KBM-7 (cell line): ENCODE data around the gene FAM131C.

Experiments
- DNase-seq: peaks from one replicate; pipeline ENCODE4 v3.0.0-alpha.2; 2015
- in situ Hi-C: fragments of 300-500 bp; cut with MboI; formaldehyde crosslinking; loops from 2 replicates; pipeline ENCODE4 v1.14.3; 2020; ENCODE audit warnings: low sequenced_read_pairs, low pct_unique_long_range_greater_than_20kb, mixed read lengths

Gene FAM131C

GRCh38 chr1:16073490-16074119, at the start of gene FAM131C:
FAM131C (minus strand) TSS chr1:16073651; CDS start chr1:16073442, 209 bp downstream.
- no peak for DNase-seq
- in situ Hi-C loops, result no loop called here

DNA sequence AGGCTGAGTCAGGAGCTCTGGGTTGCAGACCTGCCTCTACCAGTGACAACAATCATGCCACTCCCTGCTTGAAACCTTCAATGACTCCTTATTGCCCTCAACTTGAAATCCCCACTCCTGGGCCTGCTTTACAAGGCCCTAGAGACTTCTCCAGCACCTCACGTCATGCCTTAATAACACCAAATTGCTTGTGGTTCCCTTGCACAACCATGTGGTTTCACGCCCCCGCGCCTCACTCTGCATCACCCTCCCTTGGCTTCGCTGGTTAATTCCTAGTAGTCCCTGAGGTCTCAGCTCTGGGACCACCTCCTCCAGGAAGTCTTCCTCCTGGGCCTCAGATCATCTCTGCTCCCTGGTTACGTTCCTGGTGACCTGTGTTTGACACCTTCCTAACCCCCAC, 49.5 kb upstream of the FAM131C start:
- in situ Hi-C loops, result no loop called here
- DNase-seq, result peak; percentile 79

- in situ Hi-C loops, result no loop called here
- no peak for DNase-seq
Measured at GRCh38 chr1:16122350-16122881, 49.0 kb upstream of the FAM131C start.

GRCh38 chr1:16120940-16121410, 47.5 kb upstream of the FAM131C start:
- in situ Hi-C loops, result no loop called here
- DNase-seq, result no peak

DNA sequence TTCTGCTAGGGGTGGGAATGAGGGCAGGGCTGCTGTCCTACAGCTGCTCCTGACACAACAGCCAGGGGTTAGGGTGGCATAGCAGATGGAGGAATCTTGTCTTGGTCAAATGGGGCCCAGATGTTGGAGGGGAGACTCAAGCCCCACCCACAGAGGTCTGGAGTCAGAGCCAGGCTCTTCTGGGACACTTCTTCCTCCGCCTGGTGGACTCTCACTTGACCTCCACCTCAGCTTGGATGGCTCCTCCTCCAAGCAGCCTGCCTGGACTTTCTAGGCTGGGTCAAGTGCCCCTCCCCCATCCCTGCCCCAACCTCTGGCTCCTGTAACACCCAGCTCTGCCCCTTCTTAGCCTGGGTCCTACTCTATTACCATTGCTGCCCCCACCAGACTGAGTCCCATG, 47.0 kb upstream of the FAM131C start:
- DNase-seq, result no peak
- in situ Hi-C loops, result no loop called here

GRCh38 chr1:16119926-16120325, 46.5 kb upstream of the FAM131C start:
- in situ Hi-C loops, result no loop called here
- no peak for DNase-seq

GRCh38 chr1:16119504-16119903, 46.1 kb upstream of the FAM131C start:
- in situ Hi-C loops, result no loop called here
- no peak for DNase-seq

- DNase-seq, result no peak
- in situ Hi-C loops, result no loop called here
Measured at GRCh38 chr1:16118706-16119105, 45.3 kb upstream of the FAM131C start.

- in situ Hi-C loops, result no loop called here
- no peak for DNase-seq
Measured at GRCh38 chr1:16117936-16118335, 44.5 kb upstream of the FAM131C start.

GRCh38 chr1:16117369-16117768, 43.9 kb upstream of the FAM131C start:
- DNase-seq, result no peak
- in situ Hi-C loops, result no loop called here

DNA sequence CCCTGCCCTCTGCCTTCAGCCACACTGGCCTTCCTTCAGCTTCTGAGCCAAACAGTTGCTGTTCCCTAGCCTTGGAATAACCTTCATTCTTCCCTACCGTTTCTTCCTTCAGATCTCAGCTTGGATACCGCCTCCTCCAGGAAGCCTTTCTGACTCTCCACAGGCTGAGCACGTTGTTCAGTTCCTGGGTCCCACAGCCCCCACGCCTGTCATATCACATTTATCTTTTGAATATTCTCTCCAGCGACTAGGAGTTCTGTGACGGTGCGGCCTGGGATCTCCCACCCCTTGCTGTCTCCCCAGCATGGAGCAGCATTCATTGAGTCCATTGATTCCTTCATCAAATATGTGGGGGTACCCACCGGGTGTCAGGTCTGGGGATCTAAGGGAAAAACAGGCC, 43.2 kb upstream of the FAM131C start:
- in situ Hi-C loops, result no loop called here
- no peak for DNase-seq

GRCh38 chr1:16116002-16116401, 42.6 kb upstream of the FAM131C start:
- DNase-seq, result no peak
- in situ Hi-C loops, result no loop called here

- DNase-seq, result no peak
- in situ Hi-C loops, result no loop called here
Measured at GRCh38 chr1:16115468-16115983, 42.1 kb upstream of the FAM131C start.

- in situ Hi-C loops, result no loop called here
- DNase-seq, result no peak
Measured at GRCh38 chr1:16114527-16115467, 41.3 kb upstream of the FAM131C start.

DNA sequence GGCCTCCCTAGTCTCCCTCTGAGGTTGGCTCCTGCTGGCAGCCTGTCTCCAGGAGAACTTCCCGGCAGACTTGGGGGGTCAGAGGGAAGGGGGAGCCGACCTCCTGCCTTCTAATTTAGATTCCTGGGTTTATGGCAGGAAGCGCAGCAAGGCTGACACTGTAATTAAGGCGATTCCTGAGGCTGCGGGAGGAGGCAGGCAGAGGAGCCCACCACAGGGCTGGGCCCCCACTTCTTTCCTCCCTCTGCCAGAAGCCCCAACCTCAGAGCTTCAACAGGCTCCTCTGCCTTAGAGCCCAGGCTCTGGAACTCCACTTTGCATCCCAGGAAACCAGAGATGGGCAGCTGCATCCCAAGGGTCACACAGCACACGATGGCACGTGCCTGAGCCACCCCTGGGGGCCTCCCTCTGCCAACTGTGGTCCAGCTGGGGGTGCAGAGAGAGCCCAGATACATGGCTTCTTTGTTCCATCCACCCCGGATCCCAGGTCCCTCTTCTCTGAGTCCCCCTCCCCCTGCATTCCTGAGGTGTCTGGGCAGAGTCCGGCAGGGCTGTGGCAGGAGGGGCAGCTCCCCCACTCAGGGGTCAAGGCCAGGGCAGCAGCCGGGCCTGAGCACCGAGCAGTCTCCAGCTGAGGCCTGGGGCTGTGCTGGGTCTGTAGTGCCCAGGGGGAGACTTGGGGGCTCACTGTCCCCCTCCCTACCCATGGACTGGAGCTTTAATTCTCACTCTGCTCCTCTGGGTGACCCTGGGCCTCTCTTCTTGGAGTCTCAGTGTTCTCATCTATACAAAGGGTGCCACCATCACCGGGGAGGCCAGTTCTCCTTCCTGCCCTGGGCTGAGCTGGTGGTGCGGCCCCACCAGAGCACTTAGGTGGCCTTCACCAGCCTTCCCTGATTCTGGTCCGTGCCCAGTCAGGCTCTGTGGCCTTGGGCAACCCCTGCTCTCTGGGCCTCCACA, 39.4 kb upstream of the FAM131C start:
- no peak for DNase-seq
- in situ Hi-C loops, result no loop called here

DNA sequence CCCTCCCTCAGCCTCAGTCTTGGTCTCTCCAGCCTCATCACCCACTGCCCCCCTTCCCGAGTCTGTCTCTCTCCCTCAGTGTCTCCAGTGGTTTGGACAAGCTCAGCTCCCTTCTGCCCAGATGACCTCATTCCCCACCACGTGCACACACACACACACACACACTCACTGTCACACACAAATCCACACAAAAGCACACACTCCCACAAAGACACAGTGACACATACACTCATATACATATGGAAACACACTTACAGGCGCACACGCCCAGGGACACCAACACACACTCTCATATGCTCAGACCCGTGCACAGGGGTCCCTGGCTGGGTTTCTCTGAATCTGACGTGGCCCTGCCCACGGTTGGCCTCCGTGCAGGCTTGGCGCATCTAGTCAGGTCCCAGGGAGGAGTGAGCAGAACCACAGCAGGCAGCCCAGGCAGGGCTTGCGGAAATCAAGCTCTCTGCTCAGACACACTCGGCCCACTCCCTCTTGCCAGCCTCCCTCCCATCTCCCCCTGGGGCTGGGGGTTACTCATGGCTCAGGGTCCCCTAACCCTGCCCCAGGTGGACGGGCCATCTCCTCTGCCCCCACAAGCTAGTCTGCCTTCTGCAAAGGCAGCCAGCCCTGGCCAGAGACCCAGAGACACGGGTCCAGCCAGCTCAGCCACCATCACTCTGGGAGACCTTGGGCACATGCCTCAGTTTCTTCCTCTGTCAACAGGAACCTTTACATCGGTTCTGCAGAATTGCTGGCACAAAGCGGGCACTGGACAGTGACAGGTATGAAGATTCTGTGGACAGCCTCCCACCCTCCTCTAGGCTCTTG, 38.5 kb upstream of the FAM131C start:
- in situ Hi-C loops, result no loop called here
- DNase-seq, result no peak

DNA sequence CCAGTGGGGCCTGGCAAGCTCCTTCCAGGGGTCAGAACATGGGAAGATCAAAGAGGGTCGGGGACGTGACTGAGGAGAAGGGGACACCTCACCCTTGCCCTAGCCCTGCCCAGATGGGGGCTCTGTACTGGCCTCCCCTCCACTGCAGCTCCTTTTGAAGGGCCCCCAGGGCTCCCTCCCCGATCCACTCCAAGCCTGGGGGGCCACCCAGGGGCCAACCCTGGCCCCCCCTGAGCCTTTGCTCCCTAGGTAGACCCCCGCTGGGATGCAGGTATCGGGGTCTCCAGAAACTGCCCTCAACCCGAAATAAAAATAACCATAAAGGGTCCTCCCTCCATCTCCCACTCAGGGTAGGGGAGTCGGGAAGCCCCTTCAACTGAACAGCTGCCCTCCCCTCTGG, 37.4 kb upstream of the FAM131C start:
- in situ Hi-C loops, result no loop called here

DNA sequence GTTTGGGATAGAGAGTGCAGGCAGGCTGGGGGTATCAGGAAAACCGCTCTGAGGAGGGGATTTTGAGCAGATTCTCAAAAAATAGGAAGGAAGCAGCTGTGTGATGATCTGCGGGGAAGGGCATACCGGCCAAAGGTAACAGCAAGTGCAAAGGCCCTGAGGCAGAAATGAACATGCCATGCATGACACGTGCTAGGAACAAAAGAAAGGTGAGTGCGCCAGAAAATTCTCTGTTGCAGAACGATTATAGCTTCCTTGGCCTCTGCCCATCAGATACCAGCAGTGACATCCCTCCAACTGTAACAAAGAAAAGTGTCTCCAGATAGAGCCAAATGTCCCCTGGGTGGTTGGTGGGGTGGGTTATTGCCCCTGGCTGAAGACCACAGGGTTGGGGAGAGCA, 37.0 kb upstream of the FAM131C start:
- DNase-seq, result no peak
- in situ Hi-C loops, result no loop called here

More for the DNA sequence above, 37.4 kb upstream of the FAM131C start:
- DNase-seq, result no peak
